Ovary (tissue), 9 donors: Measurements from ENCODE around the gene HSPA1L. TPM values are rescaled to one million over a fixed set of nuclear protein-coding genes. Genes with fewer than 3 reads are reported as not detected.

Experiments
- DNase-seq, 5 donors: peaks; one replicate each; pipeline ENCODE4 v3.0.0-alpha.2; 2019 to 2020
- H3K27ac ChIP-seq, 2 donors: fragments of 200-600 bp; one replicate each; pipeline versions ENCODE4 v1.5.1 to v1.8.0; 2019 to 2022
- H3K27me3 ChIP-seq: fragments of 200-600 bp; one replicate; pipeline ENCODE4 v1.8.0; 2022
- H3K36me3 ChIP-seq: fragments of 200-600 bp; sonication (generic); one replicate; pipeline ENCODE4 v1.5.1; 2019
- H3K4me1 ChIP-seq: one replicate; pipeline ENCODE4 v1.8.1; 2013; ENCODE audit warnings: mild to moderate bottlenecking, moderate library complexity; ENCODE audit not compliant: insufficient read depth
- H3K4me3 ChIP-seq: fragments of 200-600 bp; sonication (generic); one replicate; pipeline ENCODE4 v1.5.1; 2017
- H3K9me3 ChIP-seq, 2 donors: fragments of 200-600 bp in 1 of 2; sonication (generic) in 1 of 2; one replicate each; pipeline versions ENCODE4 v1.5.1 to v1.8.1; 2013 to 2019; ENCODE audit warnings: mild to moderate bottlenecking in 1 of 2, moderate library complexity in 1 of 2
- CTCF ChIP-seq, 3 donors: fragments of 450-650 bp in 2 of 3; fragments of 200-600 bp in 1 of 3; IDR thresholded peaks; one replicate each; pipeline versions ENCODE4 v1.5.1 to v1.8.0; 2016 to 2022; ENCODE audit warnings: antibody characterized with exemption in 3 of 3, mild to moderate bottlenecking in 1 of 3
- EP300 ChIP-seq: sonication (generic); formaldehyde crosslinking; IDR thresholded peaks from one replicate; pipeline ENCODE4 v1.6.1; 2017; ENCODE audit warnings: antibody characterized with exemption
- POLR2A ChIP-seq: fragments of 450-650 bp; IDR thresholded peaks from one replicate; pipeline ENCODE4 v1.6.1; 2017; ENCODE audit warnings: antibody characterized with exemption, mild to moderate bottlenecking, moderate library complexity
- WGBS, 3 donors: extraction: QIAGEN DNeasy Blood & Tissue Kit in 1 of 3; methylation state at CpG; one replicate each; pipeline versions ENCODE4 v1.1.5 to v1.1.7; 2013 to 2017; 5-methylcytosine and 5-hydroxymethylcytosine counted together
- intact Hi-C, 4 donors: fragments of 100-400 bp; cut with DNase I; formaldehyde crosslinking; loops; one replicate each; pipeline versions ENCODE4 v1.11.0 to v1.15.1; 2022 to 2023
- polyA plus RNA-seq, 2 donors: library from polyadenylated mRNA; stranded (reverse); fragments of 200-250 nt in 1 of 2; fragments of 350-450 nt in 1 of 2; fragmentation: Illumina TruSeq in 1 of 2; extraction: RNeasy Lipid Tissue Mini Kit (QIAGEN cat#74804) in 1 of 2; gene quantifications; one replicate each; pipeline ENCODE4 v1.2.3, GENCODE V29; 2013 to 2014
- total RNA-seq, 7 donors: library from RNA; depleted of rRNA in 2 of 7; stranded (reverse); fragments of >200 nt in 2 of 7; fragmentation: NEBNext Ultra II Directional in 3 of 7; extraction: Animal tissue kit (Norgen Biotek cat#: 25700) in 3 of 7; gene quantifications; one replicate each; pipeline versions ENCODE4 v1.1.0 to v1.2.4, GENCODE V29; 2016 to 2023
- donor health status: DM: no; HTN: no; CAD: no; lungs with moderate emphysema.
- donor health status: DM: no; HTN: no; CAD: no.
- donor health status: Bipolar disorder and iron deficiency.
- donor health status: DM: yes; HTN: yes; CAD: no.
- donor health status: DM: no; HTN: no; CAD: no.
- donor health status: DM: yes; HTN: yes; CAD: no.

The HSPA1L gene
- total and polyA plus RNA-seq, 9 donors, result 1.3 to 6.1 (median 3.9) TPM

GRCh38 chr6:31765559-31765909 is 49.5 kb downstream of the HSPA1L start:
- no peak for DNase-seq
- H3K4me1 ChIP-seq, result peaks cover 3% of the 10 kb centered on the region
- no peaks in the 10 kb centered on the region for H3K27me3 ChIP-seq
- H3K4me3 ChIP-seq, result no peak overlapping the region
- no peak overlapping the region for H3K27ac ChIP-seq
- no peaks in the 10 kb centered on the region for H3K9me3 ChIP-seq
- H3K36me3 ChIP-seq, result no peaks in the 10 kb centered on the region
- intact Hi-C loops, result no loop called here
- 86 to 91% (median 88%) methylated on average over 9 of the region's 9 CpGs for WGBS, 3 donors
- TF ChIP-seq EP300 (no peak), POLR2A (no peak), CTCF (IDR thresholded peaks at IDR 0.05) (no peak)

- H3K4me3 ChIP-seq, result no peak overlapping the region
- no peaks in the 10 kb centered on the region for H3K36me3 ChIP-seq
- no peak overlapping the region for H3K27ac ChIP-seq
- peaks cover 3% of the 10 kb centered on the region for H3K4me1 ChIP-seq
- no peak for DNase-seq
- intact Hi-C loops, result no loop called here
- no peaks in the 10 kb centered on the region for H3K9me3 ChIP-seq
- no peak for TF ChIP-seq CTCF (IDR thresholded peaks at IDR 0.05)
- TF ChIP-seq EP300, result no peak
- no peak for TF ChIP-seq POLR2A
- no peaks in the 10 kb centered on the region for H3K27me3 ChIP-seq
- WGBS, 3 donors, result 57 to 71% (median 68%) methylated on average over 4 of the region's 4 CpGs
Measured at GRCh38 chr6:31764198-31764597, 50.9 kb downstream of the HSPA1L start.

- no peak for TF ChIP-seq POLR2A
- no peak for TF ChIP-seq CTCF (IDR thresholded peaks at IDR 0.05)
- no peak for TF ChIP-seq EP300
- WGBS, 3 donors, result 3 to 14% (median 13%) methylated on average over 1 of the region's 1 CpG
- H3K4me1 ChIP-seq, result peaks cover 3% of the 10 kb centered on the region
- no peak overlapping the region for H3K4me3 ChIP-seq
- no peak overlapping the region for H3K27ac ChIP-seq
- no peaks in the 10 kb centered on the region for H3K27me3 ChIP-seq
- H3K9me3 ChIP-seq, result no peaks in the 10 kb centered on the region
- no peak for DNase-seq
- H3K36me3 ChIP-seq, result no peaks in the 10 kb centered on the region
- intact Hi-C loops, result no loop called here
Measured at GRCh38 chr6:31763619-31763940, 51.5 kb downstream of the HSPA1L start.

- Histone ChIP-seq H3K36me3 (no peaks in the 10 kb centered on the region), H3K4me3 (no peak overlapping the region), H3K9me3 (no peaks in the 10 kb centered on the region), H3K4me1 (peaks cover 3% of the 10 kb centered on the region), H3K27me3 (no peaks in the 10 kb centered on the region), H3K27ac (no peak overlapping the region)
- TF ChIP-seq CTCF (IDR thresholded peaks at IDR 0.05), result no peak
- no peak for TF ChIP-seq EP300
- no peak for TF ChIP-seq POLR2A
- intact Hi-C loops, result no loop called here
- WGBS, 3 donors, result 62 to 72% (median 66%) methylated on average over 8 of the region's 8 CpGs
- DNase-seq, result no peak
Measured at GRCh38 chr6:31762878-31763618, 52.0 kb downstream of the HSPA1L start.
